HG03469 (cell line): ENCODE results near the gene HAUS7.

ENCODE experiments used
- ATAC-seq: cut with Tn5 transposase; IDR thresholded peaks from one replicate; pipeline ENCODE4 v1.9.1; 2021; ENCODE audit warnings: mild to moderate bottlenecking, moderate library complexity, moderate number of reproducible peaks; ENCODE audit not compliant: unreplicated experiment

HAUS7 gene

DNA sequence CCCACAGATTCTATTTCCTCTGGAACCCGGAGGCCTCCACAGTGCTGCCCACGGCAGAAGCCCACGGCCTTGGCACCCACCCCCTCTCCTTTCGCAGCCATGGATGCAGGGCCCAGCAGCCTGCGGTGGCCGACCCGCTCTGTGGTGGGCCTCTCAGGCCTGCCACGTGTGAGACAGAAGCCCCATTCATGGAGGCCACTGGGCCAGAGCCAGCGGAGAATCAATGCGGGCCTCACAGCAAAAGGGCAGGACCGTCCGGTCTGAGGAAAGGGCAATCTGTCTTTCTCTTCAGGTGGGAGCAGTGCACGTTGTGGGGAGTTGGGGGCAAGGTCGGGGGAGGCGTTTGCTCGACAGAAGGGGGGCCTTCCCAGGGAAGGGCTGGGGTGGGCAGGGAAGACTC, 8.4 kb upstream of the HAUS7 start:
- ATAC-seq: no peak

DNA sequence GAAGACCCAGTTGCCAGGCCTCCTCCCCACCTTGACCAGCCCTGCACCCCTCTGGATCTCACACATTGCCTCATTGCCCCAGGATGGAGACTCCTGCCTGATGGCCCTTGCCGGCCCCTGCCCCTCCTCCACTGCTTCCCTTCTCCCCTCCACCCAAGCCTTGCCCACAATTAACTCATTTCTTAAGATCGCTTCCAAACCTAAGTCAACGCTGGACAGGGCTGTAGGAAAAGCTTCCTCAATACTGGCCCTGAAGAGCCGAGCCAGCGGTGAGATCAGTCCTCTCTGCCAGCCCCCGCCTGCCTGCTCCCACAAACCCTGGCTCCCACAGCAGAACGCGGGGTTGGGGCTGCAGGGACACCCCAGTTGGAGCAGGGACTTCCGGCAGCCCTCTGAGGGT, 7.5 kb upstream of the HAUS7 start:
- no peak for ATAC-seq

DNA sequence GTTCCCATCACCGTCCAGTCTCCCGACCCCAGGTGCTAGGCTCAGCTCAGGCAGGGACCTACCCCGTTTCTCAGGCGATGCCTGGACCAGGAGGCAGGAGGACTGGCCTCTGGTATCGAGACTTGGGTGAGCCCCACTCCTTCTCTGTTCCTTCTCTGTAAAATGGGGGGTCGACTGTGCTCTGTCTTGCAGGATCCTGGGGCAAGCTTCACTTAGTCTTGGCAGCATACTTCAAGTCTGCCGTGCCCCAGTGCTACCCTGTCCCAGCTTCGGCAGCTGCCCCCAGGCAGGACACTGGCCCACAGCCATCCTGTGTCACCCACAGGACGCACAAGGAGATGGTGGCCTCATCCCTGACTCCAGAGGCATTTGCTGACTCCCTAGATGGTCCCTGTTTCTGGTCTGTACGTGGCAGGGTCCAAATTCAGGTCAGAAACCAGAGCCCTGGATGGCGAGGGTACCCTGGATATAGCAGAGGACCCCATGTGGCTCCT, 7.0 kb upstream of the HAUS7 start:
- no peak for ATAC-seq

DNA sequence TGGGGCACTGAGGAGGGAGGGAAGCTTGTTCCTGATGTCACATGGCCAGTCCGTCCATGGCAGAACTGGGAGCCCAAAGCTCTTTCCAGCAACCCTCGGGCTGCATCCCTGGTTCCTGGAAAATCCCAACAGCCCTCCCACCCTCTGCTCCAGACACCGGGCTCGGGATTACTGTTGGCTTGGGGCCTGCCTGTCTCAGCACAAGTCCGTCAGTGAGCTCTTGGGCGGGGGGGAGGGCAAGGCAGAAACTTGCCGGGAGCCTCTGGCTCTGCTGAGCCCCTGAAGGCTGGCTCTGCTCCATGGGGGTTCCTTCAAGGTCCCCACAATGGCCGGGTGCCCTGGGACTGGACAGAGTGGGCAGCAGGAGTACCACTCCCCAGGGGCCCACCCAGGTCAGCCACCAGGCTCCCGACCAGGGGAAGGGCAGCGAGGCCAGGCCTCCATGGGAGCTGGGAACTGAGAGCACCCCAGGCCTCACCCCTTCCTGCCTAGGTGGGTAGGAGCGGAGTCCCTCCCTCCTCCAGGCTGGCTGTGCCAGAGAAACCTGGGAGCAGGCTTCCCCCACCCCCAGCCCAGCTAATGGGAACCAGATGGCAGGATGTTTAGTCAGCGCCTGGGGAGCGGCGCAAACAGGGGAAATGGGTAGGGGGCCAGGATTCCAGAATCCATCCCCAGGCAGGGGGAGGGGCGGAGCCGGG, 6.4 kb upstream of the HAUS7 start:
- ATAC-seq: no peak

DNA sequence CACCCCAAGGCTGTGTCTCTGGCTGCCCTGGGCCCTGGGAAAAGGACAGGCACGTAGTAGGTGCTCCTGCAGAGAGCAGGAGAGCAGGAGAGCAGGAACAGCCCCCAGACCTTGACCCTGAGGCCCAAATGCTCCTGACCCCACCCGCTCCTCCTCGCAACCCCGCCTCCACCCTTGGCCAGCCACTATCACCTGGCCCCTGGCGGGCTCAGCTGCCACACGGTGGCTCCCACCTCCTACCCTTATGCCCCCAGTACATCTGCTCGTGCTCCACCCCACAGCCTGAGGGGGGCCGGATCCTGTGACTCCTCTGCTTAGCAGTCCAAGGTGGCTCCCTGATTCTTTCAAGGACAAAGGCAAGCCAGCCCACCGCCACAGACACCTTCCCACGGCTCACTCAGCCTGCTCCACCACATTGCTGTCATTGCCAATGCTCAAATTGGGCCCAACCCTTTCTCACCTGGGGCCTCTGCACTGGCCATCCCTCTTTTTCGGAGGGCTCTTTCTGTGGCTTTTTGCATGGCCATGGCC, 5.4 kb upstream of the HAUS7 start:
- no peak for ATAC-seq

DNA sequence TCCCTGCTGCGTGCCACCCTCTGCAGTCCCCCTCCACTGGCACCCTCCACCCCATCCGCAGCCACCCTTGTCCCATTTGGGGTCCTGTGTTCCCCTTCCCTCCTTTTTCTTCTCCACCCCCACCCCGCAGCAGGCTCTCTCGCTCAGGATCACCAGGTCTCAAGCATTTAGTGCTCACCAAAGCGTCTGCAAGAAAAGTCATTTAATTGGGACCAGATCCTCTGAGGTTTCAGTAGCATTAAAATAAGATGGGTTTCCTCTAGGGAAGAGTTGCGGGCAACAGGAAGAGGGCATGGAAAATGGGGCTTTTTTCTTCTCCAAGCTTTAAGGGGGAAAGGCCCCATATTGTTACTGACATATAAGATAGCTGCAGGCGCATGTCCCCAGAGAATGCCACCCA, 4.9 kb upstream of the HAUS7 start:
- ATAC-seq: no peak

DNA sequence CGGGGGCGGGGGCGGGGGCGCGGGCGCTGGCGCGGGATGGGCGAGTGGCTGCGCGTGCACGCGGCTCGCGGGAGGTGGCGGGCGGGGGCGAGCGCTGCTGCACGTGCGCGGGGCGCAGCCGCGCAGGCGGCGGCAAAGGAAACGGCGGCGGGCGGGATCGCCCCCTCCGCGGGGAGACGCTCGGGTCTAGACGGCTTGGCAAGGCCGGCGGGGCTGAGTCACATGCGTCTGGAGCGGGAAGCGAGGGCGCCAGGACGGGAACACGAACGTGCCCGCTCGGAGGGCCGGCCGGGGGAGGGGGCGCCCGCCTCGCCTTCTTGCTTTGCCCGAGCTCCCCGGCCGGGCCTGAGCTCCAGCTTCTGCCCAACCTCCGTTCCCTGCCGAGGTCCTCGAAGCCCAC, 4.3 kb upstream of the HAUS7 start:
- no peak for ATAC-seq

DNA sequence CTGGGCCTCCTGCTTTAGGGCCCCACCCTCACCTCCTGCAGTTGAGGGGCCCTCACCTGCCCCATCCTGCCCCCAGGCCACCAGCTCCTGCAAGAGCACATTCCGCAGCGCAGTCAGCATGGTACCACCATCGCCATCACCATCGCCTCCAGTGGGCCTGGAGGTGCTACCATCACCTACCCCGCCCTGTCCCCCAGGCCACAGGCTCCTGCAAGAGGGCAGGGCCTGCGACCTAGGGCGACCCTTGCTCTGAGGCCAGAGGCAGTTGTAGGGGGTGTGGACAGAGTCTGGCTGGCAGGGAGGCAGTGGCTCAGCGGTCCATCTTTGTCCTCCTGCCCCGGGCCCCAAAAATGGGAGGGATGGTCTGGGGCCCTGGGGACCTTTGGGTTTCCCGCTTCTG, 3.9 kb upstream of the HAUS7 start:
- no peak for ATAC-seq

DNA sequence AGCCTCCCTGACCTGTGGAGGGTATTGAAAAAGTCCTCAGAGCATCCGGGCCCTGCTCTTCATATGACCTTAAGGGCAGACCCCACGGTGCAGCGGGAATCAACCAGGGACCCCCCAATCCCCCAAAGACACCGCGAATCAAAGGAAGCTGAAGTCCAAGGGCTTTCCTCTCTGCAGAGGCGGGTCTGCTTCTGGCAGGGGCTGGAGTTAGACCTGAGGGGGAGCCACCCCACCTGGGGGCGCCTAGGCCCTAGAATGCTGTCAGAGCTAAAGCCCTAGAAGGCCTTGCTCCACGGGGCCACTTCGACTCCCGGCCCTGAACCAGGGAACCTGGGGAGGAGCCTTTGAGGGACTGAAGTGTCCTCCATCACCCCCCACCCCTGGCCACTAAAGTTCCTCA, 2.8 kb upstream of the HAUS7 start:
- ATAC-seq: no peak

DNA sequence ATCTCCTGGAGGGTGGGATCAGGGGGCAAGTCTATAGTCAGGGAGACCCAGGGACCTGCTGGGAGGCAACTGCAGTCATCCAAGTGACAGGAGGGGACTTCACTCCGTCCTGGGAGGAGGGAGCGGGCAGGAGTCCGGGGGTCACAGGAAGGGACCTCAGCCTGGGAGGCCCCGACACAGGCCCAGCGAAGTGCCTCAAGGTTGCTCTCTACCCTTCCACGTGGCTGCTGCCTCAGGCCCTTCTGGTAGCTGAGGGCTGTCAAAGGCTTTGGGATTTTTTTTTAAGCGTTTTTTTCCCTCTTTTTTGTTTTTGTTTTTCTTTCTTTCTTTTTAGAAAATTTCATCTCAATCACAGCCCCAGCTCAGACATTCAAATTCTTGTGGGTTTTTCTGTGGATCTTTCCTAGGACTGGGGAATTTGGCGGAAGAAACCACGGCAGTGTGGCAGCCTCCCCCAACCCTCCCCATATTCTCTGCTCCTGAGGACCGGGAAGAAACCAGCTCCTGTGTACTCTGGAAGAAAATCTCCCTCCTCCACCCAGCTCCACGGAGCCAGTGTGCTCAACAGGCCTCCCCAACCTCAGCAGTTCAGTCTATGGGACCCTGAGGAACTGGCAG, 1.4 kb upstream of the HAUS7 start:
- ATAC-seq: no peak

DNA sequence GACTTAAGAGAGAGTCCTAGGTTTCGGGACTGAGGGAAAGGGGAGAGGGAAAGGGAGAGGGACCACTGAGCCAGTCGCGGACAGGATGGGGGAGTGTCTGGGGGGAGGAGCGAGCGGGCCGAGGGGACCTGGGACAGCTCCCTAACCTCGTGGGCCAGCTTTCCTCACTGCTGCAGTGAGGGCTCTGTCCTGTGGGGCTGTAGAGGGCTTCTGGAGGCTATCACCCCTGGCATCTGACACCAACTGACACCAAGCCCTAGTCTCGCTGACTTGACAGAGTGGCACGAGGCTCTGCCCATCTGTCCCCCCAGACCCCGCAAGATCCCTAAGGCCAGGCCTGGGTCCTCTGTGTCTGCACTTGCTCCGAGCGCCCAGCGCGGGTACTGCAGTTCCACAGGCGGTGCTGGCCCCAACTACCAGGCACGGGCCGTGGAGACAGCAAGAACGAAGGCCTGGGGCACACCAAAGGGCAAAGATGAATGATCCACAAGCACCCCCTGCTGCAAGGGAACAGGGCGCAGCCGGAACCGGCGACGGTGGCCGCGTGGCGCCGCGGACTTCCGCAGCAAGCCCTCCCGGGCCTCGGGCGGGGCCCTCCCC, 465 bp downstream of the HAUS7 start:
- peak; percentile 19 for ATAC-seq

DNA sequence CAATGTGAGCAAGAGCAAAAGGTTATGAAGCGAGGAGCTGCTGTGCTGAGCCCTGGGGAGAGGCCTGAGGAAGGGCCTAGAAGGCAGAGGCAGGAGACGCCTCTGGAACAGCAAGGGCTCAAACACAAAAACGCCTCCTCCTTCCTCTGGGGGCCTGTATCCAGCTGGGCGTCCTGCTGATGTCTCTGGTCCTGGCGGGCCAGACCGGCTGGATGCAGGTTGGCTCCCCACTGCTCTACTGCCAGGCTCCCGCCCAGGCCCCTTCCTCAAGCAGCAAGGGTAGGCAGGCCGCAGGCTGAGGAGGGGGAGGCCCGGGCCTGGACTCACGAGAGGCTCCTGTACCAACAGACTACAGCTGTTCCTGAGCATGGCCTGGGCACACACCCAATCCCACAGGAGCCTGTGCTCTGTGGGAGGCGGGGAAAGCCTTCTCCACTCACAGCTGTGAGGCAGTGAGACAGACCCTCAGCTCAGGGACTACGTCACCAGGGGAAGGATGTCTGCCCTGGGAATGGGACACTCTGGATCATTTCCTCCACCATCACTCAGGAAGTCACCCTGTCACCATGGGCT, 2.3 kb downstream of the HAUS7 start:
- no peak for ATAC-seq

DNA sequence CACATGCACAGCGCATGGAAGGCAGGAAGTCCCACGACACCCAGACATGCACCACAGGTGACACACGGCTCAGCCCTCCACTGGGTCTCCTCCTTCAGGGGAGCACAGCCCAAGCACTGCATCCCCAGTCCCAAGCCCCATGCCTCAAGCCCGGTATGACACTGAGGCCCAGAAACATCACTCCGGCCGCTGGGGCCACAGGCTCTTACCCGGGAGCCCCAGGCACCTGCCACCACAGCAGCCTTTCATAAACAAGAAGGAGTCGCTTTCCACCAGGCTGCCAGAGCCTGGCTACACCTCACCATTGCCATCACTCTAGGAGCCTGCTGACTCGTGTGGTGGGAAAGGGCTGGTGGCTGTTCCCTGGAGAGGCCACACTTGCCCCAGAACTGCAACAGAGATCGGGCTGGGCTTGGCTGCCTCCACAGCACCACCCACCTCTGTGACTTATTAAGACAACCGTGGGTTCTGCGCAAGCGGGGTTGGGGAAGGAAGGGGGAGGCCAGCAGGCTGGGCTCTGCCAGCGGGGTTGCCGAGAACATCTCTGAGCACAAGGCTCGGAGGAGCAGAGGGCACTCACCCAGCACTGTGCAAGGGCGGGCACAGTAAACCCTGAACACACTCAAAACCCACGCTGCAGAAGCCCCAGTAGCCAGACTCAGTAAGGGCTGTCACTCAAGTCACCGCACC, 4.5 kb downstream of the HAUS7 start:
- ATAC-seq: no peak

DNA sequence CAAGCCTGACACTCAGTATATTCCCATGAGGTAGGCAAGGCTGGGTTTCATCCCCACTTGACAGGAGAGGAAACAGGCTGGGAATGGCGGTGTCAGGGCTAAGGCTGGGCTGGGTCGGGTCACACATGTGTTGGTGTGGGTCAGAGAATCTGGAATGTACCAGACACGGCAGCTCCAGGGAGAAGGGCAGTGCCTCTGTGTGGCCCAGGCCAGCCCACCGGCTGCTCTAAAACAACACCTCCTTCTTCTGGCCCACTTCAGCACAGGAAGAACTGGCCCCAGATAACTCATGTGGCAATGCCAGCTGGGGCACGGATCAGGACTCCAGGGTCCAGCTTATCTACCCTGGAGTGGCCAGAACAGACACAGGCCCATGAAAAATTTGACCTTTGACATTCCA, 6.3 kb downstream of the HAUS7 start:
- ATAC-seq: no peak

DNA sequence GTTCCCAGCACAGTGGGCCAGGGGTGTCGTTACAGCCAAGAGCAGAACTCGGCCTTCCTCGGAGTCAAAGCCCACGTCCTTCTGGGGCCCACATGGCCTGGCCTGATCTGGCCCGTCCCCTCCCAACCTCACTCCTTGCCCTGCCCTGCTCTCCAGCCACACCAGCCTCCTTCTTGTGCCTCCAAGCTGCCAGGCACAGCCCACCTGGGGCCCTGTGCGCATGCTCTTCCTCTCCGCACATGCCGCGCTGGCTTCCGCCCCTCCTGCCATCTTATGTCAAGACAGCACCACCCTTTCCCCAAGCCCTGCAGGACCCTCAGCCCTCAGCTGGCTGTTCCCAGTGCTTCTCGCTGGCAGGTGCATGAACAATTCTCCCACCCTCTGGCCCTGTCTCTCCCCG, 6.8 kb downstream of the HAUS7 start:
- ATAC-seq: no peak

DNA sequence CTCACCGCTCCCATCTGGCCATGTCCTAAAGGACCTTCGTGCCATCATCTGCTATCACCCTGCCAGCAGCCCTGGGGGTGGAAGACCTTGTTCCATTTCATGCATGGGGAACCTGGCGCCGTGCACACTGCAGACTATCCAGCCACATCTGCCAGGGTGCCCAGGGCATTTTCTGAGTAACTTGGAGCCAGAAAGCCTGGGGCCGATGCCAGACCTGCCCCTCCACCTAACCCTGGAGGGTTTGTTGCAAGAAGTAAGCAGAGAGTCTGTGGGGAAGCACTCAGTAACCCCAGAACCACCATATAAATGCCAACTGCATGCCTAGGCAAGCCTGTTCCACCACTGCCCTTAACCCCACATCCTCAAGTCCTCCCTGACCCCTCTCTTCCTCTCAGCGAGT, 7.3 kb downstream of the HAUS7 start:
- no peak for ATAC-seq

DNA sequence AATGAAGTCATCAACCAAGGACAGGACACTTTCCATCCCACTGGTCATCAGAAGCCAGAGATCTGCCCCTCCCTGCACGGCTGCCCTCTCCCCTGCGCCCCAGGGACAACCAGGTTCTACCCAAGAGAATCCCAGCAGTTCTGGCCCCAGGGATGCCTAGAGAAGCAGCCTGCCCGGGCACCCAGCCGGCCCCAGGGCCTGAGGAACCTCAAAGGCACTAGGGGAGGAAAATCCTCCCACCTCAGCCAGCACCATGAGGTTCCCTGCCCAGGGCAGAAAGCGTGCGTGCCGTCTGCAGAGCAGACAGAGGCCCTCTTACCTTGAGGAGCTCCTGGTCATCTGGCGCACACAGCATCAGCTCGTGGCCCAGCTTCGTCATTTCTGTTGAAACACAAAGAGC, 8.1 kb downstream of the HAUS7 start:
- ATAC-seq: no peak

DNA sequence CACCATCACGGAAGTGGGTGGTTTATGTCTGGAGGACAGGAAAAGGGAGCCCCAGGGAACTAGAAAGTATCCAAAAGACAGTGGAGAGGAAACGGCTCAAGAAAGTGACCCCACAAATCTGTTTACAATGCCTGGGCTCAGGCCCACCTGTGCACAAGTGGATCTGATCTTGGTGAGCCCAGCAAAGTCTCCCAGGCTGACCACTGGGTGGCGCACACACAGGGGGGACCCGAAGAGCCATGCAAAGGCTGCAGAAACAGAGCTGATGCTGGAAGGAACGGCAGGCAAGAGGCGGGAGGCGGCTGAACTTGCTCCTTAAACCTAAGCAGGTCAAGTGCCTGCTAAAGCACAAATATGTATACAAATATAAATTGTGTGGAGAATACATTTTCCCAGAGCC, 9.6 kb downstream of the HAUS7 start:
- no peak for ATAC-seq

DNA sequence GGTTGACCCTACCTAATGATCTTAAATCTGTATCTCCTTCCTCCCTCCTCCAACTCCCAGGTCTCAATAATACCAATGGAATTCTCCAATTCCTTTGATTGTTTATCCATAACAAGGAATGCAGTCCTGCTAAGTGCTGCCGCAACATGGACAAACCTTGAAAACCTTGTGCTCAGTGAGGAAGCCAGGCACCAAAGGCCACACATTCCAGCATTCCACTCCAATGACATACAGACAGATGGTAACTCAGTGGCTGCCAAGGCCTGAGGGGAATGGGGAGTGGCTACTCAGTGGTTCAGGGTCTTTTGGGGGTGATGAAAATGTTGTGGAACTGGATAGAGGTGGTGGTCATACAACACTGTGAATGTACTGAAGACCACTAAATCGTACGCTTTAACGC, 10.4 kb downstream of the HAUS7 start:
- ATAC-seq: no peak

DNA sequence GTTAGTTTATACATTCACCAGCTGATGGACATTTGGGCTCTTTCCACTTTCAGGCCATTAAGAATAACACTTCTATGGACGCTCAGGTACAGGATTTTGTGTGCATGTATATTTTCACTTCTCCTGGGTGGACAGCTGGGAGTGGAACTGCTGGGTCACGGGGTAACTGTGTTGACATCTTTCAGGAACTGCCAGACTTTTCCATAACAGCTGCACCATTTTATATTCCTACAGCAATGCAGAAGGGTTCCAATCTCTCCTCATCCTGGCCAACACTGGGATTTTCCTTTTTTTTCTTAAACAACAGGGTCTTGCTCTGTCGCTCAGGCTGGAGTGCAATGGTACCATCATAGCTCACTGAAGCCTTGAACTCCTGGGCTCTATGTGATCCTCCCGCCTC, 11.9 kb downstream of the HAUS7 start:
- ATAC-seq: no peak

DNA sequence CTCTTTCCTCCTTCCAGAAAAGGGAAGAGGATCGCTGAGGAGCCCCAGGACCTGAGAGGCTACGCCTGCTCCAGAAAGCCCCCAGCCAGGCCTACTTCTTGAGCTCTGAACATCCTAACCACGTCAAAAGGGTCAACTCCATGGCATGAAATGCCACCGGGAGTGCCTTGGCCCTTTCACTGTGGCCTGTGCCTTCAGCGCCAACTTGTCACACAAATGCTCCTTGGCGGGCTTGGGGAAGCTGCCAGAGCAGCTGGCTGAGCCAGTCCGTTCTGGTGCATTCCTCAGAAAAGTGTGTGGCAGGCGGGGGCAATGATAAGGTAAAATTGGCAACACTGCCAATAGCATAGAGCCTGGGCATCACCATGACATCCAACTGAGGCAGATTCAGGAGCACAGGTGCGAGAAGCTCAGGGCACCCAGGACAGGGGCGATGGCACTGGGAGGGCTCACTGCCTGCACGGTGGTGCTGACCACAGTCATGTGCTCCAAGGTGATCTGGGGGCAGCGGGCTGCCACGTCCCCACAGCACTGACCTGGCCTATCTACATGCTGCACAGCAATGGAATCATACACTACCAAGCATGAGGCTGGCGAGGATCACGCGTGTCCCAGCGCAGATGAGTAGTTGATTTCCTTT, 12.4 kb downstream of the HAUS7 start:
- no peak for ATAC-seq
